ENCODE results near the gene GRAMD1B. TPM values are rescaled to one million over a fixed set of nuclear protein-coding genes. Genes with fewer than 3 reads are reported as not detected.

GRAMD1B gene
- total RNA-seq, 1 donor from 2014 or later, result 6.0 TPM

DNA sequence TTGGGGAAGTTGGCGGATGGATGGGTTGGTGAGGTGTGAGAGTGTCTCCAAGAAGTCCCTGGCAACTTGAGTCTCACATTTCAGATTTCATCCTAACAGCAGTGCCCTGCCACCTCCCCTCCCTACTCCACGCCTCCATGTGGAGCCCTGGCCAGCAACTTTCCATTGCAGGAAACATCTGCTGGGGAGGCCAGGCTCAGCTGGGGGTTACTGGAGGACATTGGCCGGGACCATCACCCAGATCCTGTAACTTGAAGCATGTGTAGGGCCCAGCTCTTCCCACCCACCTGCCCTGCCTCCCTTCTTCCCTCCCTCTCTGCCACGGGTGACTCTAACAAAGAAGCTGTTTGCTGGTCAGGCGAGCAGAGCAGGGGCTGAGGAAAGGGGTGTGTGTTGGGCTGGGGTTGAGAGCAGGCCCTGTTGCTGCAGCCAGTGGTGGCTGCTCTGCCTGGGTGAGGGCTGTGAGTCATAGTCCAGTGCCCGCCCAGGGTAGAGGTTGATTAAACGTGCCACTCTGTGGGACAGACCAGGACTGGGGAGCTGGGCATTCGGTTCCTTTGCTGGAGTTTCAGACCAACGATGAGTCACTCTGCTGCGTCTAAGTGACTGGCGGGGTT, 160.3 kb downstream of the GRAMD1B start:
- TF ChIP-seq, protein P1, sequence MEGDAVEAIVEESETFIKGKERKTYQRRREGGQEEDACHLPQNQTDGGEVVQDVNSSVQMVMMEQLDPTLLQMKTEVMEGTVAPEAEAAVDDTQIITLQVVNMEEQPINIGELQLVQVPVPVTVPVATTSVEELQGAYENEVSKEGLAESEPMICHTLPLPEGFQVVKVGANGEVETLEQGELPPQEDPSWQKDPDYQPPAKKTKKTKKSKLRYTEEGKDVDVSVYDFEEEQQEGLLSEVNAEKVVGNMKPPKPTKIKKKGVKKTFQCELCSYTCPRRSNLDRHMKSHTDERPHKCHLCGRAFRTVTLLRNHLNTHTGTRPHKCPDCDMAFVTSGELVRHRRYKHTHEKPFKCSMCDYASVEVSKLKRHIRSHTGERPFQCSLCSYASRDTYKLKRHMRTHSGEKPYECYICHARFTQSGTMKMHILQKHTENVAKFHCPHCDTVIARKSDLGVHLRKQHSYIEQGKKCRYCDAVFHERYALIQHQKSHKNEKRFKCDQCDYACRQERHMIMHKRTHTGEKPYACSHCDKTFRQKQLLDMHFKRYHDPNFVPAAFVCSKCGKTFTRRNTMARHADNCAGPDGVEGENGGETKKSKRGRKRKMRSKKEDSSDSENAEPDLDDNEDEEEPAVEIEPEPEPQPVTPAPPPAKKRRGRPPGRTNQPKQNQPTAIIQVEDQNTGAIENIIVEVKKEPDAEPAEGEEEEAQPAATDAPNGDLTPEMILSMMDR (conservative IDR thresholded peaks at IDR 0.05; ENCODE audit: low read depth, low read length), result no peak
- no peak overlapping the region for H3K4me3 ChIP-seq (ENCODE audit: low read depth, low read length)
- DNase-seq (ENCODE audit: low read depth), result peak; percentile 23

DNA sequence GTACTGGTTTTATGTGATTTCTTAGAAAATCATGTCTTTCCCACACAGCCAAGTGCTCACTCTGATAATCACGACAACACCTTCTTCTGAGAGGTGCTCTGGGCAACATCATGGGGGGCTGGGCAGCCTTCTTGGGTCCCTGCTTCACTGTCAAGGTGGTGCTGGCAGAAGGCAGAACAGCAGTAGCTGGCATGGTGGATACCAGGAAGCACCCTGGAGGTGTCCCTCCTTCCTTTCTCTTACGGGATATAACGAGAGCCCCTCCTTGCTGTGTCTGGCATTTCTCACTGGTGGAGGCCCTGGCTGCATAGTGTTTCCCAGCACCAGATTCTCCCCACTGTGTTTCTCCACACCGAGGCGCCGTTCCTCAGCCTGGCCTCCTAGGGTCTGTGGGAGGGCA, 163.5 kb downstream of the GRAMD1B start:
- H3K4me3 ChIP-seq (ENCODE audit: low read depth, low read length), result no peak overlapping the region
- TF ChIP-seq, protein P1 (conservative IDR thresholded peaks at IDR 0.05; ENCODE audit: low read depth, low read length), result no peak
- no peak for DNase-seq (ENCODE audit: low read depth)

- TF ChIP-seq, protein P1 (conservative IDR thresholded peaks at IDR 0.05; ENCODE audit: low read depth, low read length), result no peak
- DNase-seq (ENCODE audit: low read depth), result no peak
- no peak overlapping the region for H3K4me3 ChIP-seq (ENCODE audit: low read depth, low read length)
These were observed 164.3 kb downstream of the GRAMD1B start for GRCh38 chr11:123594188-123594901.

- TF ChIP-seq, protein P1 (conservative IDR thresholded peaks at IDR 0.05; ENCODE audit: low read depth, low read length), result no peak
- DNase-seq (ENCODE audit: low read depth), result no peak
- H3K4me3 ChIP-seq (ENCODE audit: low read depth, low read length), result no peak overlapping the region
These were observed 164.9 kb downstream of the GRAMD1B start for GRCh38 chr11:123594921-123595320.

DNA sequence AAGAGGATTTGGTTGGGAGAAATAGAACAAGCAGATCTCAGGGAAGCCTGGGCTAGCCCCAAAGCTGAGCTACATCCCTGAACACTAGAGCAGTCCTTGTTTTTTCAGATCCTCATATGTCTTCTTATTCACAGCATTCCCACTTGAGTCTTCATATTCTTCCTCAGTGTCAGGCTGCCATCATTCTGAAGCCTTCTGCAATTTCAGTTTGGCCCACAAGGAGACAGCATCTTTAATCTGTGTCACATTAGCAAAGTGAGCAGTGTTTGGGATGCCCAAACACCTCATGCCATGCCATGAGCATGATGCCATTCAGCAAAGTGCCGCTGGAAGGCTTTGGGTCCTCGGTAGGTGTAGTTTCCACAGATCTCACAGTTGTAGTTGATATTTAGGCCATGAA, 167.8 kb downstream of the GRAMD1B start:
- TF ChIP-seq, protein P1 (conservative IDR thresholded peaks at IDR 0.05; ENCODE audit: low read depth, low read length), result peak; percentile 18
- DNase-seq (ENCODE audit: low read depth), result no peak
- H3K4me3 ChIP-seq (ENCODE audit: low read depth, low read length), result no peak overlapping the region

DNA sequence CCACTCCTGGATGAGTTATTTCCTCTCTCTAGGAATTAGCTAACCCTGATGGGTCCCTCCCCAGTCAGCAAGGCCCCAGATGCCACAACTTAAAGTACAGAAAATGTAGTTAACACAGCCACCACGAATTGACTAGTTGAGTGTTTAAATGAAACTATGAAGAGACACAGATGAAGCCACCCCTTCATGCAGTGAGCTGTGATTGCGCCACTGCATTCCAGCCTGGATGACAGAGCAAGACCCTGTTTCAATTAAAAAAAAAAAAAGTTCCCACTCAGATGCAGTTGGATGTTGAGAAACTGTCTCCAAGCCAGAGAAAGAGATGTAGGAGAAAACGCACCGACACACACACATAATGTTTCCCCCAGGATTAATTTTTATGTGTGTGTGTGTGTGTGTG, 171.1 kb downstream of the GRAMD1B start:
- TF ChIP-seq, protein P1 (conservative IDR thresholded peaks at IDR 0.05; ENCODE audit: low read depth, low read length), result no peak
- no peak for DNase-seq (ENCODE audit: low read depth)
- H3K4me3 ChIP-seq (ENCODE audit: low read depth, low read length), result no peak overlapping the region

DNA sequence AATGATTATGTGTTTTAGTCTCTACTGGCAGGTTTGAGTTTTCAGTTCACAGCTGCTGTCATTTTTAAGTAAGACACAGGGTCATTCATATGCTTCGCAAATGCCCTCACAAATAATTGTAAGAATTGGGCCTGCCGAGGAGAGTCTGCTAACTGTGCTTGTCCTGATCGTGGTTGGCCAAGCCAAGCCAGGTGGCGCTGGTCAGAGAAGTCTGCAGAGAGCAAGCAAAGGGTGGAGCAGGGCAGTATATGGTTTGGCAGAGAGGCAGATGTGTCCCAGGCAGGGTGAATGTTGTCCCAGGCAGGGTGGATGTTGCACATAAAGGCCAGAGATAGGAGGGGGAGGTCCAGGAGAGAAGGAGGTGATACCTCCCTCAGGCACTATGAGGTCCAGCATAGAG, 171.7 kb downstream of the GRAMD1B start:
- H3K4me3 ChIP-seq (ENCODE audit: low read depth, low read length), result no peak overlapping the region
- TF ChIP-seq, protein P1 (conservative IDR thresholded peaks at IDR 0.05; ENCODE audit: low read depth, low read length), result no peak
- no peak for DNase-seq (ENCODE audit: low read depth)
